Right lobe of liver (tissue), 4 donors: ENCODE results near the gene POLR3E.

Experiments
- POLR2A ChIP-seq: fragments of 450-650 bp; IDR thresholded peaks from one replicate; pipeline ENCODE4 v1.6.1; 2017; ENCODE audit warnings: antibody characterized with exemption, mild to moderate bottlenecking
- TF ChIP-seq, protein P1 (sequence below), 4 donors: fragments of 200-600 bp in 3 of 4; fragments of 450-650 bp in 1 of 4; IDR thresholded peaks; one replicate each; pipeline versions ENCODE4 v1.5.1 to v1.8.0; 2016 to 2022; ENCODE audit warnings: antibody characterized with exemption in 4 of 4, mild to moderate bottlenecking in 2 of 4
- donor health status: DM: no; HTN: no; CAD: no.
- donor health status: DM: no; HTN: no; CAD: no.
- donor health status: DM: no; HTN: yes; CAD: no.

DNA sequence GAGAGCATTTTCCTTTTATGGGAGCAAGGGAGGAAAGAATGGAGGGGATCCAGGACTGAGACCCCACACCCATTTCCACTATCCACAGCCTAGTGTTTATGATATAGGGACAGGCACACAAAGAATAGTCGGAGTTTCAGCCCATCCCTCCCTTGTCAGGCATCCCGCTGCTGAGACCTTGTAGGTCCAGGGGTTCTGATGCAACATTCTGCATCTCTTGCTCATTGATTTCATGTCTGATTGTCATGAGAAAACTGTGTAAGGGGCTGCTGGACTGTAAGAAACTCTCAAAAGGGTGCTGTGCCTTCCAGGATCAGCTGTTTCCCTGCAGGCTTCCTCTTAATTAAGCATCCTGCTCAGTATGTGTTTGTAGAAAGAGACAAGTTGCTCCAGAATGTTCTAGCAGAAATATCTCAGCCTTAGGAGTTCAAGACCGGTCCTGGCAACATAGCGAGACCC, 5.3 kb upstream of the POLR3E start:
- TF ChIP-seq, protein P1, sequence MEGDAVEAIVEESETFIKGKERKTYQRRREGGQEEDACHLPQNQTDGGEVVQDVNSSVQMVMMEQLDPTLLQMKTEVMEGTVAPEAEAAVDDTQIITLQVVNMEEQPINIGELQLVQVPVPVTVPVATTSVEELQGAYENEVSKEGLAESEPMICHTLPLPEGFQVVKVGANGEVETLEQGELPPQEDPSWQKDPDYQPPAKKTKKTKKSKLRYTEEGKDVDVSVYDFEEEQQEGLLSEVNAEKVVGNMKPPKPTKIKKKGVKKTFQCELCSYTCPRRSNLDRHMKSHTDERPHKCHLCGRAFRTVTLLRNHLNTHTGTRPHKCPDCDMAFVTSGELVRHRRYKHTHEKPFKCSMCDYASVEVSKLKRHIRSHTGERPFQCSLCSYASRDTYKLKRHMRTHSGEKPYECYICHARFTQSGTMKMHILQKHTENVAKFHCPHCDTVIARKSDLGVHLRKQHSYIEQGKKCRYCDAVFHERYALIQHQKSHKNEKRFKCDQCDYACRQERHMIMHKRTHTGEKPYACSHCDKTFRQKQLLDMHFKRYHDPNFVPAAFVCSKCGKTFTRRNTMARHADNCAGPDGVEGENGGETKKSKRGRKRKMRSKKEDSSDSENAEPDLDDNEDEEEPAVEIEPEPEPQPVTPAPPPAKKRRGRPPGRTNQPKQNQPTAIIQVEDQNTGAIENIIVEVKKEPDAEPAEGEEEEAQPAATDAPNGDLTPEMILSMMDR (IDR thresholded peaks at IDR 0.05), result no peak
- TF ChIP-seq POLR2A, result no peak
